HCT116 (cell line): ENCODE data around the gene CCDC172. TPM values are rescaled to one million over a fixed set of nuclear protein-coding genes. Genes with fewer than 3 reads are reported as not detected.

Experiments
- ATAC-seq: fragments of 200-7000 bp; cut with Tn5 transposase; 2 replicates; pipeline ENCODE4 v1.9.1; 2020; ENCODE audit warnings: mild to moderate bottlenecking, moderate library complexity
- BruUV-seq: library from RNA; stranded (reverse); fragments of 400-500 nt; replicated peaks from 2 replicates; lab custom pipeline; 2021; lab: Mats Ljungman, UMichigan
- CTCF ChIA-PET: fragments of 300-600 bp; sonication (Branson Sonifier 250); formaldehyde crosslinking; loops from one replicate; lab custom pipeline; 2021; ENCODE audit warnings: antibody characterized with exemption; lab: Charles Lee
- POLR2A ChIA-PET: fragments of 300-600, 350-600 bp; sonication (Branson Sonifier 250); formaldehyde crosslinking; loops from one replicate; lab custom pipeline; 2021; ENCODE audit warnings: antibody characterized with exemption; lab: Charles Lee
- RAD21 ChIA-PET, 2 experiments: fragments of 300-600 bp; sonication (Branson Sonifier 250); formaldehyde crosslinking; loops; one replicate each; lab custom pipeline; 2023; ENCODE audit warnings: low total read pairs in 2 of 2; ENCODE audit not compliant: uncharacterized antibody in 2 of 2, unreplicated experiment in 2 of 2, low non-redundant PET in 1 of 2; lab: Charles Lee
- DNase-seq: peaks from one replicate; pipeline ENCODE4 v3.0.0-alpha.2; 2010; ENCODE audit warnings: low read depth, low spot score
- H2AFZ ChIP-seq: fragments of 200-600 bp; shearing (Covaris generic), sonication (generic); 2 replicates; pipeline ENCODE4 v1.6.1; 2017; ENCODE audit warnings: low read depth, mixed run types, mixed read lengths, antibody characterized with exemption, low read length; ENCODE audit not compliant: poor library complexity, severe bottlenecking
- H3K27ac ChIP-seq: 2 replicates; pipeline ENCODE4 v1.5.1; 2012; ENCODE audit warnings: low read depth, low read length
- H3K27me3 ChIP-seq: fragments of 200-600 bp; sonication (generic); 2 replicates; pipeline ENCODE4 v1.6.1; 2016; ENCODE audit warnings: mixed run types, low read length, mixed read lengths; ENCODE audit not compliant: insufficient read depth
- H3K36me3 ChIP-seq, 2 experiments: fragments of 200-500 bp in 1 of 2; fragments of 200-600 bp in 1 of 2; sonication (Bioruptor generic) in 1 of 2; sonication (generic) in 1 of 2; 2 replicates each; pipeline versions ENCODE4 v1.5.1 to v1.6.1; 2014 to 2016; ENCODE audit warnings: low read length in 2 of 2, inconsistent platforms in 1 of 2, mixed read lengths in 1 of 2, mixed run types in 1 of 2; ENCODE audit not compliant: insufficient read depth in 2 of 2, control insufficient read depth in 1 of 2
- H3K4me1 ChIP-seq, 2 experiments: fragments of 200-600 bp in 1 of 2; sonication (generic) in 1 of 2; 2 replicates each; pipeline versions ENCODE4 v1.5.1 to v1.6.1; 2012 to 2017; ENCODE audit warnings: low read length in 2 of 2, inconsistent platforms in 1 of 2, mild to moderate bottlenecking in 1 of 2, mixed read lengths in 1 of 2, mixed run types in 1 of 2, moderate library complexity in 1 of 2; ENCODE audit not compliant: insufficient read depth in 2 of 2, control insufficient read depth in 1 of 2
- H3K4me2 ChIP-seq: fragments of 200-600 bp; sonication (generic); 2 replicates; pipeline ENCODE4 v1.6.1; 2017; ENCODE audit warnings: mixed run types, low read length, mixed read lengths
- H3K4me3 ChIP-seq, 2 experiments: fragments of 200-600 bp in 1 of 2; sonication (generic) in 1 of 2; replicated peaks in 1 of 2; 2 replicates each; pipeline ENCODE4 v1.5.1; 2011 to 2016; ENCODE audit warnings: low read length in 2 of 2, control low read depth in 1 of 2, low read depth in 1 of 2, mild to moderate bottlenecking in 1 of 2, mixed read lengths in 1 of 2, mixed run types in 1 of 2
- H3K79me2 ChIP-seq: fragments of 200-600 bp; sonication (generic); 2 replicates; pipeline ENCODE4 v1.6.1; 2017; ENCODE audit warnings: mild to moderate bottlenecking, mixed run types, low read length, moderate library complexity, mixed read lengths; ENCODE audit not compliant: insufficient read depth
- H3K9ac ChIP-seq: fragments of 200-600 bp; sonication (generic); 2 replicates; pipeline ENCODE4 v1.6.1; 2016; ENCODE audit warnings: low read length, mixed read lengths
- H3K9me2 ChIP-seq: fragments of 200-600 bp; sonication (generic), shearing (Covaris generic); 2 replicates; pipeline ENCODE4 v1.6.1; 2017; ENCODE audit warnings: mixed run types, mild to moderate bottlenecking, moderate library complexity; ENCODE audit not compliant: insufficient read depth
- H3K9me3 ChIP-seq, 2 experiments: fragments of 200-500 bp in 1 of 2; fragments of 200-600 bp in 1 of 2; sonication (Bioruptor generic) in 1 of 2; sonication (generic) in 1 of 2; 2 replicates each; pipeline ENCODE4 v1.6.1; 2014 to 2017; ENCODE audit warnings: low read length in 2 of 2, mixed read lengths in 2 of 2, inconsistent platforms in 1 of 2, low read depth in 1 of 2, mild to moderate bottlenecking in 1 of 2, mixed run types in 1 of 2, moderate library complexity in 1 of 2; ENCODE audit not compliant: control insufficient read depth in 1 of 2, insufficient read depth in 1 of 2
- H4K20me1 ChIP-seq: fragments of 200-600 bp; sonication (generic), shearing (Covaris generic); 2 replicates; pipeline ENCODE4 v1.6.1; 2017; ENCODE audit warnings: mixed run types, mild to moderate bottlenecking, moderate library complexity; ENCODE audit not compliant: insufficient read depth
- CBX3 ChIP-seq: IDR thresholded peaks from 2 replicates; pipeline ENCODE4 v1.6.1; 2012; ENCODE audit warnings: low read depth
- EGR1 ChIP-seq: IDR thresholded peaks from 2 replicates; pipeline ENCODE4 v1.6.1; 2012; ENCODE audit warnings: low read depth
- ELF1 ChIP-seq: IDR thresholded peaks from 2 replicates; pipeline ENCODE4 v1.6.1; 2012; ENCODE audit warnings: low read depth, borderline replicate concordance
- EZH2 ChIP-seq: fragments of 200-600 bp; sonication (generic); IDR thresholded peaks from 2 replicates; pipeline ENCODE4 v1.6.1; 2017; ENCODE audit warnings: antibody characterized with exemption, mixed run types
- JUND ChIP-seq: IDR thresholded peaks from 2 replicates; pipeline ENCODE4 v1.6.1; 2012
- POLR2A ChIP-seq: IDR thresholded peaks from 2 replicates; pipeline ENCODE4 v1.7.0; 2011; ENCODE audit warnings: borderline replicate concordance; ENCODE audit not compliant: insufficient read depth, insufficient read length; ENCODE audit errors: extremely low read depth
- SRF ChIP-seq: IDR thresholded peaks from 2 replicates; pipeline ENCODE4 v1.6.1; 2012; ENCODE audit warnings: low read depth
- ZFX ChIP-seq: fragments of 450-650 bp; IDR thresholded peaks from 2 replicates; pipeline ENCODE4 v1.6.1; 2017
- ZNF274 ChIP-seq: fragments of 200-500 bp; sonication (Bioruptor generic); IDR thresholded peaks from 2 replicates; pipeline ENCODE4 v1.6.1; 2014; ENCODE audit warnings: mild to moderate bottlenecking, low read depth, low read length, inconsistent platforms
- intact Hi-C: fragments of 100-400 bp; cut with micrococcal nuclease; formaldehyde crosslinking; loops from 2 replicates; pipeline ENCODE4 v1.10.0; 2022
- total RNA-seq: library from RNA; stranded (reverse); gene quantifications from one replicate; pipeline ENCODE4 v1.2.1, GENCODE V29; 2021; ENCODE audit not compliant: unreplicated experiment
- TF ChIP-seq, protein P1 (sequence below): IDR thresholded peaks from 2 replicates; pipeline ENCODE4 v1.6.1; 2012; ENCODE audit warnings: low read depth
- TF ChIP-seq, protein P2 (sequence below): IDR thresholded peaks from 2 replicates; pipeline ENCODE4 v1.6.1; 2012

CCDC172 gene
- total RNA-seq, 1 experiment from 2014 or later, result not detected

DNA sequence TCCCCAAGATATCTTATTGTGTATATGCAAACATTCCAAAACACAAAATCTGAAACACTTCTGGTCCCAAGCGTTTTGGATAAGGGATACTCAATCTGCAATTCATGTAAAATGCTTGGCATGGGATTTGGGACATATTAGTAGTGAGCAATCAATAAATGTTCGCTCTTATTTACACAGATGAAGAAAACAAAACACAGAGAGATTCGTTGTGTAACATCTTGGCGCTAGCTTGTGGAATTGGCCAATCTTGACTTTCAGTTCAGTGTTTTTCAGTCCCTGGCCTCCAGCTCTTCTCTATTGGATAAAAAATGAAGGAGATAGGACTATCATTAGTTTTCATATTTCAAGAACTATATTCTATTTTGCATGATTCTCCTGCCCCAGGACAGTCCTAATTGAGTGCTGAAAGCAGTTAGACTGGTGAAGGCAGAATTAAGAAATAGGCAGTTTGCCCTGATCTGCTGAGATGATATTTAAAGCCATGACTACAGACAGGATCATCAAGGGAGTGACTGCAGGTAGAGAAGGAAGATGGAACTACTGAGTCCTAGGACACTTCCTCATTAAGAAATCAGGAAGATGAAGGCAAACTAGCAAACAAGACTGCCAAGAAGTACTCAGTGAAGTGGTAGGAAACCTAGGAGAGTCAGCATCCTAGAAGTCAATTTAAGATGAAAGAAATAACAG lies 105.2 kb downstream of the CCDC172 start:
- peaks cover 26% of the 10 kb centered on the region for H3K27me3 ChIP-seq
- ATAC-seq (no peak), DNase-seq (no peak)
- ChIA-PET RAD21 (no interaction called here), CTCF (interaction anchor here (1.5 kb wide), 1 partner anchor 15 kb away, joined by 4 read pairs; no protein-coding TSS in a partner anchor), POLR2A (no interaction called here)
- no peaks in the 10 kb centered on the region for H3K9me3 ChIP-seq
- no peaks in the 10 kb centered on the region for H4K20me1 ChIP-seq
- no peaks in the 10 kb centered on the region for H3K9me2 ChIP-seq
- H3K27ac ChIP-seq, result no peak overlapping the region
- H3K4me1 ChIP-seq, result no peaks in the 10 kb centered on the region
- no peak overlapping the region for H3K4me2 ChIP-seq
- BruUV-seq, result no TSS peak
- H3K4me3 ChIP-seq, result no peak overlapping the region
- intact Hi-C loops, result no loop called here
- no peaks in the 10 kb centered on the region for H3K36me3 ChIP-seq
- H3K9ac ChIP-seq, result no peak overlapping the region
- H3K79me2 ChIP-seq, result no peaks in the 10 kb centered on the region
- TF ChIP-seq CBX3, result no peak
- TF ChIP-seq, protein P1, sequence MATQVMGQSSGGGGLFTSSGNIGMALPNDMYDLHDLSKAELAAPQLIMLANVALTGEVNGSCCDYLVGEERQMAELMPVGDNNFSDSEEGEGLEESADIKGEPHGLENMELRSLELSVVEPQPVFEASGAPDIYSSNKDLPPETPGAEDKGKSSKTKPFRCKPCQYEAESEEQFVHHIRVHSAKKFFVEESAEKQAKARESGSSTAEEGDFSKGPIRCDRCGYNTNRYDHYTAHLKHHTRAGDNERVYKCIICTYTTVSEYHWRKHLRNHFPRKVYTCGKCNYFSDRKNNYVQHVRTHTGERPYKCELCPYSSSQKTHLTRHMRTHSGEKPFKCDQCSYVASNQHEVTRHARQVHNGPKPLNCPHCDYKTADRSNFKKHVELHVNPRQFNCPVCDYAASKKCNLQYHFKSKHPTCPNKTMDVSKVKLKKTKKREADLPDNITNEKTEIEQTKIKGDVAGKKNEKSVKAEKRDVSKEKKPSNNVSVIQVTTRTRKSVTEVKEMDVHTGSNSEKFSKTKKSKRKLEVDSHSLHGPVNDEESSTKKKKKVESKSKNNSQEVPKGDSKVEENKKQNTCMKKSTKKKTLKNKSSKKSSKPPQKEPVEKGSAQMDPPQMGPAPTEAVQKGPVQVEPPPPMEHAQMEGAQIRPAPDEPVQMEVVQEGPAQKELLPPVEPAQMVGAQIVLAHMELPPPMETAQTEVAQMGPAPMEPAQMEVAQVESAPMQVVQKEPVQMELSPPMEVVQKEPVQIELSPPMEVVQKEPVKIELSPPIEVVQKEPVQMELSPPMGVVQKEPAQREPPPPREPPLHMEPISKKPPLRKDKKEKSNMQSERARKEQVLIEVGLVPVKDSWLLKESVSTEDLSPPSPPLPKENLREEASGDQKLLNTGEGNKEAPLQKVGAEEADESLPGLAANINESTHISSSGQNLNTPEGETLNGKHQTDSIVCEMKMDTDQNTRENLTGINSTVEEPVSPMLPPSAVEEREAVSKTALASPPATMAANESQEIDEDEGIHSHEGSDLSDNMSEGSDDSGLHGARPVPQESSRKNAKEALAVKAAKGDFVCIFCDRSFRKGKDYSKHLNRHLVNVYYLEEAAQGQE, result no peak
- TF ChIP-seq ELF1, result no peak
- TF ChIP-seq EZH2, result no peak
- no peak for TF ChIP-seq ZNF274
- no peak for TF ChIP-seq ZFX
- TF ChIP-seq, protein P2, sequence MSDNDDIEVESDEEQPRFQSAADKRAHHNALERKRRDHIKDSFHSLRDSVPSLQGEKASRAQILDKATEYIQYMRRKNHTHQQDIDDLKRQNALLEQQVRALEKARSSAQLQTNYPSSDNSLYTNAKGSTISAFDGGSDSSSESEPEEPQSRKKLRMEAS, result no peak
- no peak for TF ChIP-seq EGR1
- no peak for TF ChIP-seq JUND
- TF ChIP-seq SRF, result no peak
- no peak for TF ChIP-seq POLR2A
- no peak overlapping the region for H2AFZ ChIP-seq

Other genes with a start within 250 kb of the CCDC172 start
- 0.30 TPM for gene GFRA1, start 51.2 kb upstream of the CCDC172 start, total RNA-seq
- not detected for gene PNLIPRP3, start 103.4 kb downstream of the CCDC172 start, total RNA-seq
- 1.3 TPM for gene PNLIP, start 221.5 kb downstream of the CCDC172 start, total RNA-seq